GM18505 (cell line): Measurements from ENCODE around the gene PLEKHM1.
"Not testable (repeated sequence)": the region's sequence is repeated elsewhere in the genome, so short reads cannot be mapped to it uniquely, and the experiment has no call there.

Experiments used
- ATAC-seq: cut with Tn5 transposase; IDR thresholded peaks from one replicate; pipeline ENCODE4 v1.9.1; 2021; ENCODE audit not compliant: unreplicated experiment
- POLR2A ChIP-seq: IDR thresholded peaks from 4 replicates; pipeline ENCODE4 v1.6.1; 2011; ENCODE audit warnings: borderline replicate concordance; ENCODE audit not compliant: insufficient read depth, insufficient read length; ENCODE audit errors: extremely low read depth

The PLEKHM1 gene

GRCh38 chr17:45444301-45444700 lies 46.2 kb downstream of the PLEKHM1 start:
- not testable (repeated sequence) for ATAC-seq

- not testable (repeated sequence) for ATAC-seq
Measured at GRCh38 chr17:45443371-45444260, 46.9 kb downstream of the PLEKHM1 start.

GRCh38 chr17:45441526-45442310 lies 48.8 kb downstream of the PLEKHM1 start:
- ATAC-seq, result no peak

GRCh38 chr17:45440839-45441515 lies 49.5 kb downstream of the PLEKHM1 start:
- ATAC-seq, result not testable (repeated sequence)

More at GRCh38 chr17:45441526-45442310, 48.8 kb downstream of the PLEKHM1 start:
- TF ChIP-seq POLR2A, result no peak

GRCh38 chr17:45440161-45440778 lies 50.3 kb downstream of the PLEKHM1 start:
- no peak for TF ChIP-seq POLR2A
- no peak for ATAC-seq

GRCh38 chr17:45438931-45439610 lies 51.5 kb downstream of the PLEKHM1 start:
- no peak for TF ChIP-seq POLR2A
- no peak for ATAC-seq

- TF ChIP-seq POLR2A, result no peak
- no peak for ATAC-seq
Measured at GRCh38 chr17:45437465-45438283, 52.8 kb downstream of the PLEKHM1 start.

- ATAC-seq, result no peak
- no peak for TF ChIP-seq POLR2A
Measured at GRCh38 chr17:45436625-45437464, 53.7 kb downstream of the PLEKHM1 start.

- no peak for ATAC-seq
- TF ChIP-seq POLR2A, result no peak
Measured at GRCh38 chr17:45436161-45436560, 54.4 kb downstream of the PLEKHM1 start.

- no peak for TF ChIP-seq POLR2A
- no peak for ATAC-seq
Measured at GRCh38 chr17:45435481-45435880, 55.0 kb downstream of the PLEKHM1 start.

GRCh38 chr17:45433159-45433535 lies 57.4 kb downstream of the PLEKHM1 start:
- ATAC-seq, result no peak
- TF ChIP-seq POLR2A, result no peak

GRCh38 chr17:45432405-45433158 lies 57.9 kb downstream of the PLEKHM1 start, which contains the start of gene ARHGAP27:
ARHGAP27 (minus strand) TSS chr17:45432870; CDS start chr17:45430279, 2,591 bp downstream.
- no peak for TF ChIP-seq POLR2A
- no peak for ATAC-seq
